Liver (tissue), 9 donors: ENCODE measurements around the gene OR2D3. TPM values are rescaled to one million over a fixed set of nuclear protein-coding genes. Genes with fewer than 3 reads are reported as not detected.
"Not testable (repeated sequence)": the region's sequence is repeated elsewhere in the genome, so short reads cannot be mapped to it uniquely, and the experiment has no call there.

Experiments used
- DNase-seq: peaks from one replicate; pipeline ENCODE4 v3.0.0-alpha.2; 2017; ENCODE audit warnings: low spot score
- H3K27ac ChIP-seq, 2 donors: one replicate each; pipeline ENCODE4 v1.7.0; 2013; ENCODE audit warnings: inconsistent platforms in 2 of 2, low read length in 2 of 2, control low read depth in 1 of 2, low read depth in 1 of 2, mild to moderate bottlenecking in 1 of 2
- H3K27me3 ChIP-seq, 4 donors: one replicate each; pipeline versions ENCODE4 v1.6.1 to v1.7.0; 2013; ENCODE audit warnings: low read length in 3 of 4, inconsistent platforms in 1 of 4, mild to moderate bottlenecking in 1 of 4, moderate library complexity in 1 of 4; ENCODE audit not compliant: control insufficient read depth in 4 of 4, insufficient read depth in 4 of 4
- H3K36me3 ChIP-seq, 4 donors: one replicate each; pipeline versions ENCODE4 v1.6.1 to v1.7.0; 2013; ENCODE audit warnings: low read length in 3 of 4, mild to moderate bottlenecking in 3 of 4, low read depth in 1 of 4, moderate library complexity in 1 of 4; ENCODE audit not compliant: control insufficient read depth in 4 of 4, insufficient read depth in 3 of 4
- H3K4me1 ChIP-seq, 4 donors: one replicate each; pipeline versions ENCODE4 v1.6.1 to v1.7.0; 2013; ENCODE audit warnings: low read length in 3 of 4, mild to moderate bottlenecking in 3 of 4, moderate library complexity in 1 of 4; ENCODE audit not compliant: control insufficient read depth in 4 of 4, insufficient read depth in 4 of 4
- H3K4me3 ChIP-seq, 3 donors: one replicate each; pipeline versions ENCODE4 v1.6.1 to v1.7.0; 2013; ENCODE audit warnings: low read length in 3 of 3, control low read depth in 1 of 3, low read depth in 1 of 3, mild to moderate bottlenecking in 1 of 3
- H3K9ac ChIP-seq, 2 donors: one replicate each; pipeline ENCODE4 v1.7.0; 2013; ENCODE audit warnings: low read length in 2 of 2, mild to moderate bottlenecking in 2 of 2, moderate library complexity in 2 of 2, control low read depth in 1 of 2, low read depth in 1 of 2
- H3K9me3 ChIP-seq, 4 donors: one replicate each; pipeline versions ENCODE4 v1.6.1 to v1.7.0; 2013; ENCODE audit warnings: low read length in 3 of 4; ENCODE audit not compliant: control insufficient read depth in 4 of 4
- FOXA1 ChIP-seq: IDR thresholded peaks from 2 replicates; pipeline ENCODE4 v1.6.1; 2016; ENCODE audit warnings: antibody characterized with exemption
- FOXA2 ChIP-seq: IDR thresholded peaks from 2 replicates; pipeline ENCODE4 v1.6.1; 2016; ENCODE audit warnings: antibody characterized with exemption
- GABPA ChIP-seq, 2 donors: IDR thresholded peaks in 1 of 2; conservative IDR thresholded peaks in 1 of 2; 2 replicates each; pipeline ENCODE4 v1.6.1; 2016; ENCODE audit warnings: antibody characterized with exemption in 2 of 2, mild to moderate bottlenecking in 1 of 2, moderate library complexity in 1 of 2
- HNF4G ChIP-seq: IDR thresholded peaks from 2 replicates; pipeline ENCODE4 v1.6.1; 2016; ENCODE audit warnings: antibody characterized with exemption
- JUND ChIP-seq, 2 donors: IDR thresholded peaks; 2 replicates each; pipeline ENCODE4 v1.6.1; 2016; ENCODE audit warnings: antibody characterized with exemption in 2 of 2
- RAD21 ChIP-seq, 2 donors: IDR thresholded peaks; 2 replicates each; pipeline ENCODE4 v1.6.1; 2016; ENCODE audit warnings: antibody characterized with exemption in 2 of 2, mild to moderate bottlenecking in 2 of 2
- RXRA ChIP-seq, 2 donors: IDR thresholded peaks; 2 replicates each; pipeline ENCODE4 v1.6.1; 2017 to 2018; ENCODE audit warnings: antibody characterized with exemption in 2 of 2, mild to moderate bottlenecking in 1 of 2
- SP1 ChIP-seq: IDR thresholded peaks from 2 replicates; pipeline ENCODE4 v1.6.1; 2018; ENCODE audit warnings: antibody characterized with exemption, mild to moderate bottlenecking
- TAF1 ChIP-seq: conservative IDR thresholded peaks from 2 replicates; pipeline ENCODE4 v1.6.1; 2016; ENCODE audit warnings: antibody characterized with exemption, mild to moderate bottlenecking
- YY1 ChIP-seq: IDR thresholded peaks from 2 replicates; pipeline ENCODE4 v1.6.1; 2016; ENCODE audit warnings: antibody characterized with exemption, mild to moderate bottlenecking
- WGBS: extraction: QIAGEN DNeasy Blood & Tissue Kit; methylation state at CpG from one replicate; pipeline ENCODE4 v1.1.7; 2013; 5-methylcytosine and 5-hydroxymethylcytosine counted together
- polyA plus RNA-seq, 2 donors: library from polyadenylated mRNA; stranded (reverse) in 1 of 2; unstranded in 1 of 2; fragments of 200-250 nt in 1 of 2; fragments of >200 nt in 1 of 2; fragmentation: Nextera tagmentation in 1 of 2; extraction: Ambion mirVana in 1 of 2; gene quantifications; one replicate each; pipeline versions ENCODE4 v1.2.1 to v1.2.3, GENCODE V29; 2013 to 2015
- total RNA-seq, 2 donors: library from RNA; depleted of rRNA; stranded (reverse); fragments of >200 nt; gene quantifications; one replicate each; pipeline ENCODE4 v1.2.3, GENCODE V29; 2014
- TF ChIP-seq, protein P1 (sequence below): IDR thresholded peaks from 2 replicates; pipeline ENCODE4 v1.6.1; 2016; ENCODE audit warnings: antibody characterized with exemption
- TF ChIP-seq, protein P2 (sequence below): IDR thresholded peaks from 2 replicates; pipeline ENCODE4 v1.6.1; 2016; ENCODE audit warnings: antibody characterized with exemption
- TF ChIP-seq, protein P3 (sequence below): IDR thresholded peaks from 2 replicates; pipeline ENCODE4 v1.6.1; 2016; ENCODE audit warnings: antibody characterized with exemption
- donor health status: healthy.
- donor health status: healthy.
- donor health status: healthy.
- donor health status: healthy.
- donor health status: healthy.

The OR2D3 gene
- total and polyA plus RNA-seq, 4 donors, result not detected

DNA sequence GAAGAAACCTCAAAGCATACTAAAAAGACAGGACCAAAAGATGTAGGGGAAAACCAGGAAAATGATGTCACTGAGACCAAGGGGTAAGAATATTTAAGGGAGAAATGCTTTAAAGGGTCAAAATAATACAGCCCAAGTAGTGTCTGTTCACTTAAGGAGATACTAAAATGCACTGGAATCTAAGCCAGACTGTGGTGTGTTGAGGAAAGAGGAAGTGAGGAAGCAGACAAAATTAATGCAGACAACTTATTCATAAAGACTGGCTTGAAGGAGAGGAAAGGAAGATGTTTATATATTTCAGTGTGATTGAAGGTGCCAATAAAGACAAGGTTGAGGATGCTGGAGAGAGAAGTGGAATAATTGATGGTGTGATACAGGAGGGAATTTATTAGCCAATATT is 21.2 kb downstream of the OR2D3 start:
- H3K9me3 ChIP-seq, result no peaks in the 10 kb centered on the region
- no peaks in the 10 kb centered on the region for H3K4me1 ChIP-seq
- H3K27me3 ChIP-seq, result peaks cover 0 to 4% (median 0%) of the 10 kb centered on the region in 4 donors
- H3K27ac ChIP-seq, result no peak overlapping the region
- no peaks in the 10 kb centered on the region for H3K36me3 ChIP-seq
- TF ChIP-seq, protein P1, sequence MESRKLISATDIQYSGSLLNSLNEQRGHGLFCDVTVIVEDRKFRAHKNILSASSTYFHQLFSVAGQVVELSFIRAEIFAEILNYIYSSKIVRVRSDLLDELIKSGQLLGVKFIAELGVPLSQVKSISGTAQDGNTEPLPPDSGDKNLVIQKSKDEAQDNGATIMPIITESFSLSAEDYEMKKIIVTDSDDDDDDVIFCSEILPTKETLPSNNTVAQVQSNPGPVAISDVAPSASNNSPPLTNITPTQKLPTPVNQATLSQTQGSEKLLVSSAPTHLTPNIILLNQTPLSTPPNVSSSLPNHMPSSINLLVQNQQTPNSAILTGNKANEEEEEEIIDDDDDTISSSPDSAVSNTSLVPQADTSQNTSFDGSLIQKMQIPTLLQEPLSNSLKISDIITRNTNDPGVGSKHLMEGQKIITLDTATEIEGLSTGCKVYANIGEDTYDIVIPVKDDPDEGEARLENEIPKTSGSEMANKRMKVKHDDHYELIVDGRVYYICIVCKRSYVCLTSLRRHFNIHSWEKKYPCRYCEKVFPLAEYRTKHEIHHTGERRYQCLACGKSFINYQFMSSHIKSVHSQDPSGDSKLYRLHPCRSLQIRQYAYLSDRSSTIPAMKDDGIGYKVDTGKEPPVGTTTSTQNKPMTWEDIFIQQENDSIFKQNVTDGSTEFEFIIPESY, result no peak
- TF ChIP-seq SP1, result no peak
- TF ChIP-seq HNF4G, result no peak
- TF ChIP-seq JUND (IDR thresholded peaks at IDR 0.05), result no peak
- TF ChIP-seq, protein P2, sequence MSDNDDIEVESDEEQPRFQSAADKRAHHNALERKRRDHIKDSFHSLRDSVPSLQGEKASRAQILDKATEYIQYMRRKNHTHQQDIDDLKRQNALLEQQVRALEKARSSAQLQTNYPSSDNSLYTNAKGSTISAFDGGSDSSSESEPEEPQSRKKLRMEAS, result no peak
- TF ChIP-seq RAD21 (IDR thresholded peaks at IDR 0.05), result no peak
- no peak for TF ChIP-seq YY1
- TF ChIP-seq FOXA2, result no peak
- no peak for TF ChIP-seq RXRA (IDR thresholded peaks at IDR 0.05)
- TF ChIP-seq FOXA1, result no peak
- H3K4me3 ChIP-seq, result no peak overlapping the region
- H3K9ac ChIP-seq, result no peak overlapping the region
- no peak for DNase-seq

DNA sequence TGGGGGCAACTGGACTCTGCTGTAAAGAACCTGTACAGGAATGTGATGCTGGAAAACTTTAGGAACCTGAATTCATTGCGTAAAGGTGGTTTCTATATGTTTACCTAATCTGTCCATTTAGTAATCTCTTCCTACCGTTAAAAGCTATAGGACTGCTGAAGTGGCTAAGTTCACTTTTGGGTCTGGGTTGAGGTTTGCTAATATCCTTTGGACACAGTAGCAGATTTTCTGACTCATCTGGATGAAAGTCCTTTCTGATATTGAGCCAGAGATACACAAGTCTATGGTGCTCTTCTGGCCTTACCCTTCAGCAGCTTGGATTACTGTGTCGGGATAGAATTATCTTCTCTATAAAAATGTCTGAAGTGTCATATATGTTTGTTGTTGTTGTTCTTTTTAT is 22.3 kb downstream of the OR2D3 start:
- TF ChIP-seq GABPA (IDR thresholded peaks at IDR 0.05 in 1 of 2, conservative IDR thresholded peaks at IDR 0.05 in 1 of 2) (no peak), TAF1 (no peak), FOXA1 (no peak)
- Histone ChIP-seq H3K27me3 (peaks cover 0 to 4% (median 0%) of the 10 kb centered on the region in 4 donors), H3K9me3 (peaks cover 0 to 2% (median 0%) of the 10 kb centered on the region in 4 donors), H3K4me1 (no peaks in the 10 kb centered on the region), H3K27ac (no peak overlapping the region), H3K4me3 (no peak overlapping the region), H3K9ac (no peak overlapping the region), H3K36me3 (no peaks in the 10 kb centered on the region)
- 84% methylated on average over 3 of the region's 3 CpGs for WGBS
- no peak for DNase-seq

DNA sequence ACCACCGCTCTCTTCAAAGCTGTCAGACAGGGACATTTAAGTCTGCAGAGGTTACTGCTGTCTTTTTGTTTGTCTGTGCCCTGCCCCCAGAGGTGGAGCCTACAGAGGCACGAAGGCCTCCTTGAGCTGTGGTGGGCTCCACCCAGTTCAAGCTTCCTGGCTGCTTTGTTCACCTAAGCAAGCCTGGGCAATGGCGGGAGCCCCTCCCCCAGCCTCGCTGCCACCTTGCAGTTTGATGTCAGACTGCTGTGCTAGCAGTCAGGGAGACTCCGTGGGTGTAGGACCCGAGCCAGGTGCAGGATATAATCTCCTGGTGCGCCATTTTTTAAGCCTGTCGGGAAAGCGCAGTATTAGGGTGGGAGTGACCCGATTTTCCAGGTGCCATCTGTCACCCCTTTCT is 33.4 kb downstream of the OR2D3 start:
- not testable (repeated sequence) for H3K4me3 ChIP-seq, H3K27me3 ChIP-seq, H3K9me3 ChIP-seq, H3K9ac ChIP-seq, H3K36me3 ChIP-seq, H3K27ac ChIP-seq, DNase-seq, H3K4me1 ChIP-seq
- 90% methylated on average over 10 of the region's 10 CpGs for WGBS

DNA sequence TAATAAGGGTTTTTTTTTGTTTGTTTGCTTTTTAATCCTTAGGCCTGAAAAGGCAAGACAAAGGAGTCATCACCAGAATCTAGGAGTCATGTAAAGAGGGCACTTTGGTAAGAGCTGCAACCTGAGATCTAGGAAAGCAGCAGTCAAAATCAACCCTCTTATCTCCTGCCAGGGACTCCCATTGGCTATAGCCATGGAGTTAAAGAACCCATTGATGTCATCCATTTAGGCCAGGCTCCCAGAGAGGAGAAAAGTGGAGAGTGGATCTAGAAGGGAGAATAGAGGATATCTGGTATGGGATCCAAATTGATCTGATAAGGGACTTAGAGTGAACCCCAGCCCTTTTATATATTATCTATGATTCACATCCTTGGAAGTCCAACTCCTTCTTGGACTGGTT is 41.3 kb downstream of the OR2D3 start:
- Histone ChIP-seq H3K9me3 (no peaks in the 10 kb centered on the region), H3K27me3 (peaks cover 0 to 3% (median 0%) of the 10 kb centered on the region in 4 donors), H3K4me3 (no peak overlapping the region), H3K36me3 (no peaks in the 10 kb centered on the region), H3K9ac (no peak overlapping the region), H3K4me1 (no peaks in the 10 kb centered on the region), H3K27ac (no peak overlapping the region)
- no peak for TF ChIP-seq FOXA1
- TF ChIP-seq GABPA (IDR thresholded peaks at IDR 0.05 in 1 of 2, conservative IDR thresholded peaks at IDR 0.05 in 1 of 2), result no peak
- TF ChIP-seq TAF1, result no peak
- TF ChIP-seq, protein P3, sequence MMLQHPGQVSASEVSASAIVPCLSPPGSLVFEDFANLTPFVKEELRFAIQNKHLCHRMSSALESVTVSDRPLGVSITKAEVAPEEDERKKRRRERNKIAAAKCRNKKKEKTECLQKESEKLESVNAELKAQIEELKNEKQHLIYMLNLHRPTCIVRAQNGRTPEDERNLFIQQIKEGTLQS, result no peak
- no peak for DNase-seq
